HK-2 (cell line): Measurements from ENCODE around the gene GLP1R.

ENCODE experiments used
- DNase-seq: peaks from one replicate; pipeline ENCODE4 v3.0.0-alpha.2; 2018; ENCODE audit not compliant: unreplicated experiment

GLP1R gene

DNA sequence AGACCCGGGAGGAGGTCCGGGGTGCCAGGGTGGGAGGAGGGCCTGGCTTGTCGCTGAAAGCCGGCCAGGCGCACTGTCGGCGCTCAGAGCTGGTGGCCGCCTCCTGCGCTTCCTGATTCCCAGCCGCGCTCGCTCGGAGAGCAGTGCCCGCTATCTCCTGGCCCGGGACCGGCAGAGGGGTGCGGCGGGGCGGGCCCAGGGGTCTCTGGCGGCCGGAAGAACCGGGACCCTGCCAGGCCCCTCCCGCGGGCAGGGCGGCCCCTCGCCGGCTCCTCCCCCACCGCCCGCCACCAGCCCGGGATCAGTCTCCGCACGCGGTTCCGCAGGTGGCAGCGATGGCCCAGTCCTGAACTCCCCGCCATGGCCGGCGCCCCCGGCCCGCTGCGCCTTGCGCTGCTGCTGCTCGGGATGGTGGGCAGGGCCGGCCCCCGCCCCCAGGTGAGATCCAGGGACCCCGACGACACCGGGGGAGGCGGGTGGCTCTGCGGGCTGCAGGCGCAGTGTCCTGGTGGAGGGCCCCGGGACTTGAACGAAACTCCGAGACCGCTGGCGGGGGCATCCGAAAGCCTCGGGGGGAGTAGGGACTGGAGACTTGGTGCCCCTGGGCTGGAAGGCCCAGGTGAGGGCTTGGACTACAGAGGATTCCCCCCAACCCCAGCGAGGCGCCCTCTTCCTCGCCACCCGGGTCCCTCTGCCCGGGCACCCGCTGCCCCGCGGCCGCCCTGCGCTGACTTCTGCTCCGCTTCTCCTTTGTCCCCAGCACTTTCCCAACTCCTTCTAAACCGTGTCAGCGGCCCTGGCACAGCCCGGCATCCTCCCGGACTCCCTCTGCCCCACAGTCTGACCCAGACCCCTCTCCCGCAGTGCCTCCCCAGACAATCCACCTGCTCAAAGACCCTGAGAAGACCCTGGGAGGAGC lies at the start of gene GLP1R:
GLP1R (plus strand) TSS at position 301 of the 919 bp plus-strand sequence; CDS start at position 361, 60 bp downstream.
- no peak for DNase-seq

DNA sequence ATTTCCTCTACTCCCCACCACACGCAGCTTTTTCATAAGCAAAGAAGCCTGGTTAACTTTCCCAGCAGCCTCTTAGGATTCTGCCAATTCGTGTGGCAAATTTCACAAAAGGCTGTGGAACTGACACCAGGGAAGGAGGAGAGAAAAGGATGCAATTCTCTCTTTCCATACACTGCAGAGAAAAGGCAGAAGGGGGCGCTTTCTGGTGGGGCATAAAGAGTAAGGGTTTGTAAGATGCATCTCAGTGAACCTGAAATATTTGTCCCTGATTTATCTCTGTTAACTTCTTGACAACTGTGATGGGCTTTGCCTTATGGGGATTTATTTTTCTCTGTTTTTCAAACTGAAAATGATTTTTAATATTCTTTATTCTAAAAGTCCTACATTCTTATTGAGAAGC lies 45.5 kb upstream of the GLP1R start:
- DNase-seq: no peak

DNA sequence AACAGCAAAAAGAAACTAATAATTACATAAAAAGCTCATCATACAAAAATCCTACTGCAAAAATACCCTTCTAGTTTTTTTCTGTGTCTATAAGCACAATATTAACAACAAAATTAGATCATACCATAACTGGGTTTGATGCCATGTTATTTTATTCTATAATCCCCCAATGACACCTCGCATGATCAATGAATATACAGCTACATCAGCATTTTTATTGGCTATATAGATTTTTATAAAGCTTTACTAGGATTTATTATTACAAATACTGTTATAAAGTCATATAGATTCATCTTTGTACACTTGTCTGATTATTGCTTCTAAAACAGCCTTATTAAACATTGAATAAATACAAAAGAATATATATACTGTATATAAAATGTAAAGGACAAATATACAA lies 45.1 kb upstream of the GLP1R start:
- no peak for DNase-seq

DNA sequence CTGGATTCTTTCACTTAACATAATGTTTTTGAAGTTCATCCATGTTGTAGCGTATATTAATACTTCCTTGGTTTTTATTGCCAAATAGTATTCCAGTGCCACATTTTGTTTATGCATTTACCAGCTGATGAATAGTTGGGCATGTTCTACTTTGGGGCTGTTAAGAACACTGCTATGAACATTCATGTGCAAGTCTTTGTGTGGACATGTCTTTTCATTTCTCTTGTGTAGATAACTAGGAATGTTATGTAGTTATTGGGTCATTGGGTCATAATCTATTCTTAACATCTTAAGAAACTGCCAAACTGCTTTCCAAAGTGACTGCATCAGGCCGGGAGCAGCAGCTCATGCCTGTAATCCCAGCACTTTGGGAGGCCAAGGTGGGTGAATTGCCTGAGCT lies 43.8 kb upstream of the GLP1R start:
- DNase-seq: no peak

DNA sequence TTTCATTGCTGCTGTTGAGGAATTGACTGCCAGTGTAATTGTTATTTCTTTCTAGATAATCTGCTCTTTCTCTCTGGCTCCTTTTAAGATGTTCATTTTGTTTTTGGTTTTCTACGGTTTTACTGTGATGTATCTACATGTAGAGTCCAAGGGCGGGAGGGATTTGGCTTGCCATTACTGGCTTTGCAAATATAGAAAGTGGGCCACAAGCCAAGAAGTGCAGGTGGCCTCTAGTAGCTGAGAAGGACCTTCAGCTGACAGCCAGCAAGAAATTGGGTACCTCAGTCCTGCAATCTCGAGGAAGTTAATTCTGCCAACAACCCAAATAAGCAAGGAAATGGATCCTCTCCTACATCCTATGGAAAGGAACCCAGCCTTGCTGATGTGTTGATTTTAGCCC lies 42.8 kb upstream of the GLP1R start:
- no peak for DNase-seq

DNA sequence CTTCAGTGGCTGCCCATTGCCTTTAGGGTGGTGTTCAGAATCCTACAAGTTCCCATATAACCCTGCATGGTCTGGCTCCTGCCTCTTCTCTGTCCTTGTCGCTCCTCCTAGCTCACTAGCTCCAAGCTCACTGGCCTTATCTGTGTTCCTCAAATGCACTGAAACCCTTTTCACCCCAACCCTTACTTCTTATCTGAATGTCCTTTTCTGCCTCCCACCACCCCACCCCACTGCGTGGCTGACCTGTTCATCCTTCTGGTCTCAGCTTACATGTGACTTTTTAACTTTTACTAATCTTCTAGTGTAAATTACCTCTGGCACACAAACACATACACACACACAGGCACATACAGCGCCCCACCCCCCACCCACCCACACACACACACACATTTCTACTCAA lies 41.0 kb upstream of the GLP1R start:
- no peak for DNase-seq

DNA sequence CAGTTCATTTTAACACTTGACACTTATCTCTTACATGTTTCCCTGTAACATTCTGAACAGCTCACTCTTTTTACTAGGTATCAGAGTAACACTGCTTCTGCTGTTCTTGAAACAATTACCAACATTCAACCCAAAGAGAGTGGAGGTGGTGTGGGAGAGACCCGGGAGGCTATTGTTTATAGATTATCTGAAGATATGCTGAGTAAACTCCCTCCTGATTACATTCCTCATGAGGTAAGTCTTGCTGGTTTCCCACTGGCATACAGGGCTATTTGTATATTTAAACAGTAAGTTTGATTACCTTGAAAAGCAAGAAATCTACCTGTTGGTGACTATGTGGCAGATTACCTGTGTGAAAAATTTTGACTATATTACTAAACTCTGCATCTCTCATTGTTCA lies 39.8 kb upstream of the GLP1R start:
- DNase-seq: no peak

DNA sequence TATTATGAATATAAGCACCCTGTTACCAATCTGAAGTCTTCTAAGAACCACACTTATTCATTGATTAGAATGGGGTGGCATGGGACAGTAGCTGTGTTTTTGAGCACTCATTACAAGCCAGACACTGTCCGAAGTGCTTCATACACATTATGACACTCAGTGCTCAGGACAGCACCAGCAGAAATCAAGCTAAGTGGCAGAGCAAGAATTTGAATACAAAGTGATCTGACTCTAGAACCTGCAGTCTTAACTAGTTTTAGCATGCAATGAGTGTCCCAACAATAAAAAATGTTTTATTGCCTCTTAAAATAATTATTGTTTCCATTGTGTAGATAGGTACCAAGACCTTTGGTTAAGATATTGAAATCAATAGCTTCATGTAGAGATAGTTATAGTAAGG lies 39.1 kb upstream of the GLP1R start:
- DNase-seq: no peak

DNA sequence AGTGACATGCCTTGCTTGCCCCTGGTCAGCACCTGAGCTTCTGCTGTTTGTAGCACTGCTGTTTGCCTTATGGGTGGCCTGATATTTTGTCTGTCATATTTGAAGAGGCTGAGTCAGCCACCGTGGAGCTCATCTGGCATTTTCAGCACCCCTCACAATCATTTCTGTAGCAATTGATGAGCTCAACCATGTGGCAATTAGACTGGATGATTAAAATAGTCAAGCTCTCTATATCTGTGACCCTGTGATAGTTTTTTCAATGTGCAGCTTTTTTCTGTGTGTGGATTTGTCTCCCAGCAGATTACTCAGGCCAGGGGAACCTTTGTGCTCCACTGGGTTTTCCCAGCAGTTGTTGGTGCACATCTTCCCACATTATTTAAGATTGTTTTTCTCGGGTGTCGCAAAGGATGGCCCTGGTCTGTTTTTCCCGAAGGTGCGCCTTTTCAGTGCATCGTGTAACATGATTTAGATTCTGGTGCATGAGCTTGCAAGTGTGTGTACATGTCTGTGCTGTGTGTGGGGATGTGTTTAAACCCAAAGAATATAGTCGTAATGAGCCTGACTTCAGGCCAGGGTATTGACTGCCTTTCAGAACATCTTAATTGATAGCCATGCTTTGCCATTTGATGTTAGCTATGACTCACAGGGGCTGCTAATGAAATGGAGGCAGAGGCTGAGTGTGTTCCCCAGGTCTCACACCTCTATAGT lies 31.6 kb upstream of the GLP1R start:
- DNase-seq: no peak

DNA sequence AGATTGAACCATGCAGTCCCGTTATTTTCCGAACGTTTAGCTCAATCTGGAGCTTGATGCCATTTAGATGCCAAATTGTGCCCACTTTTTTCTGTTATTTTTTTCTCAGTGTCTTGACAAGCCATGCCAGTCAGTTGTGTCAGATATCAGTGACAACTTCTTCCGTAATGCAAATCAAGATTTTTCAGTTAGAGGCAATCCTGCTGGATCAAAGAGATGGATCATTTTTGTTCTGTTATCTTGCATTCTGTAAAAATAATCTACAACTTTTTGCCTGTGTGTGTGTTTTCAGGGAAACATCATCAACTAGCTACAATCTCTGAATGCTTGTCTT lies 31.1 kb upstream of the GLP1R start:
- no peak for DNase-seq

DNA sequence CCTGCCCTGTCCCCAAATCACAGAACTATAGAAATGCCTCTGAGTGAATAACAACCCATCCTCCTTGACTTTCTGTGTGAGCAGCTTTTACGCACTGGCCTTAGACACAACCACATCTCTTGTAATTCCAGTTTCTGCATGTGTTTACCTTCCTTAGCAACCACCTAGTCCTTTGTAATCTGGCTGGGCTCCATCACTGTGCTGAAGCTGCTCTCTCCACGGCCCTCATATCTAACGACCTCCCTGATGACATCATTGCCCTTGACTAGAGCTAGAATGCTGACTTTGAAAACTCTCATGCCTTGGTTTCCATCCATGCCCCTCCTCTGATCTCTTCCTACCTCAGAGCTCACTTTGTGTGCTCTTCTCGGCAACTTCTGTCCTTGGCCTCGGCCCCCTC lies 30.5 kb upstream of the GLP1R start:
- no peak for DNase-seq

DNA sequence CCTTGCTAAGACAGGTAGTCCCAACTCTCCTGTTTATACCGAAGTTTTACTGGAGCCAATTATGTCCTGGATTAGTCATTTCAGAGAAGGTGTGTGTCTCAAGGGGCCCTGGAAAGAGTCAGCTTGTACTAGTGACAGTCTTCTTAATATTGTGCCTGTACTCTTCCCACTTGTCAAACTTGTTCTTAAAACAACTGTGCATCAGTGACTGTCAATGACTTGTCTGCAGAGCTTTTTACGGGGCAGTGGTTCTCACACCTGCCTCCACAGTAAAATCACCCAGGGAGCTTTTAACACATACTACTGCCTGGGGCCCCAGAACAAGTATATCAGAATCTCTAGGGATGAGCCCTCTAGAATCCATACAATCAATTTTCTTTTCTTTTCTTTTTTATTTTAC lies 28.4 kb upstream of the GLP1R start:
- DNase-seq: no peak

DNA sequence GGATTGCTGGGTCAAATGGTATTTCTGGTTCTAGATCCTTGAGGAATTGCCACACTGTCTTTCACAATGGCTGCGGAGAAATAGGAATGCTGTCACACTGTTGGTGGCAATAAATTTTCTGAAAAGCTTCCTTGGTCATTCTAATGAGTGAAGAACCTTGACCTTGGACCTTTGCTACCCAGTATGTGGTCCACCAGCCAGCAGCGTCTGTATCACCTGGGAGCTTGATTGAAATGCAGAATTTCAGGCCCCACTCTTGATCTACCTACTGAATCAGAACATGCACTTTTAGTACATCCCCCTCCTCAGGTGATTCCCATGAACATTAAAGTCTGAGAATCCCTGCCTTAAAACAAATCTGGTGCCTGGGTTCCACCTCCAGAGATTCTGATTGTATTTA lies 27.5 kb upstream of the GLP1R start:
- no peak for DNase-seq

DNA sequence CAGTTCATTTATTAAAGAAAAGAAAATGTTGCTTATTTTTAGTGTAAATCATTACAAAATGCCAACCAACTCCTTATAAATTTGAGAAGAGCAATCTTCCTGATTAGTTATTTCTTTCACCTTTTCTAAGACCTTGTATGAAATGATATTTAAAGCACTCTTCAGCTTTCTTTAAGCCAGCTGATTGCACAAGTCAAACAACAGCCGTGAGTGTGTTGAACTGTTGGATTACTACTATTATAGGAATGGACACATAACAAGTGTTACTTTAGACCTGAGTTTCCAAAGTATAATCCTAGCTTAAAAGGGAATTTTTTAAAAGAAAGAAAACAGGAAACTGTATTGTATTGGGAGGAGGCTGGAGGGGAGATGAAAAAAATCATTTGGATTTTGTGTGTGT lies 26.8 kb upstream of the GLP1R start:
- no peak for DNase-seq

DNA sequence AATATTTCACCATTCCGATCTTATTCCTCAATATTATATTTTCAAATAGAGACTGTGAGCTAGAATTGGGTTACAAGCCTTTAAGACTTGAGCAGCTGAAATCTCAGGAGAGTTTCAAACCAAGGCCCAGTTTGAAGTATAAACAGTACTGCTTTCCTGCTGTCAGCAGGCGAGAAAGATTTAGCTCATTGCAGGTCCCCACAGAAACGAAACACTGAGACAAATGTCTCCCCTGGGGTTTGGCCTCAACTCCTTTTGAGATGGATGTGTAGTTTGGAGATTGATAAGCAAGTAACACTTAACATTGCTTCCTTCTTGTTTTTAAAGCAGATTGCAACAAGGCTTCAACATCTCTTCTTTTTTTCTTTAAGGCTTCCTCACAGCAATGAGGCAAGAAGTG lies 22.4 kb upstream of the GLP1R start:
- no peak for DNase-seq

DNA sequence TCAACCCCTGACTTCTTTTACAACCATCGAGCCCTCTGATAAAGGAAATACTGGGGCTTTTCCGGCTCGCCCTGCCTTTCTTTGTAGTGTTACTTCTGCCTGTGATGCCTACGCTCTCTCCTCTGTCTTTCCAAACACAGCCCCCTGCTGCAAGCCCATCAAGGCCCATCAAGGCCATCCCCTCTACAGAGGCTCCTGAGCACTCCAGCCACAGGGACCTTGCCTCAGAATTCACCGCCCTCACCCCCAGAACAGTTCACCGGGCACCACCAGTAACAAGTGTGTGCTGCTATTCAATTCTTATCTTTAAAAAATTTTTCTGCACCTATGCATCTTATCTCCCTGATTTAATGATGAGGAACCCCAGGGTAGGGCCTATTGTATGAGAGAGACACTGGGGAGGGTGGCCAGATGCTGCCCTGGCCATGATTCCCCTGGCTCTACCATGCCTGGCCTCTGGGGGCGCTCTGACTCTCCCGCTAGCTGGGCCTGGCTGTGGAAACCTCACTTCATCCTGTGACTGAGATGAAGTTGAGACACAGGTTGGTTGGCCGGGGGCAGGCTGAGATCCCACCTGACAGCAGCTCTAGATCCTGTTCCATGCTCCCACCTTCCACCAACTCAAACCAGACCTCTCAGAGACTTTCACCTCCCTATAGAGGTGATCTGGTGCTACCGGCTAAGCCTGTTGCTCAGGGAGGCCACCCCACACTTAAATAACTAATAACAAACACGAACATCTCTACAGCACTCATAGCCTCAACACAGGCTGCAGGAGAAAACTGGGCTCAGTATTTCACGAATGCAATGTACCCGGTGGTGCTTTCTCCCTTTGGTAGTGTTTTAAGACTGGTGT lies 19.2 kb upstream of the GLP1R start:
- peak; percentile 50 for DNase-seq

DNA sequence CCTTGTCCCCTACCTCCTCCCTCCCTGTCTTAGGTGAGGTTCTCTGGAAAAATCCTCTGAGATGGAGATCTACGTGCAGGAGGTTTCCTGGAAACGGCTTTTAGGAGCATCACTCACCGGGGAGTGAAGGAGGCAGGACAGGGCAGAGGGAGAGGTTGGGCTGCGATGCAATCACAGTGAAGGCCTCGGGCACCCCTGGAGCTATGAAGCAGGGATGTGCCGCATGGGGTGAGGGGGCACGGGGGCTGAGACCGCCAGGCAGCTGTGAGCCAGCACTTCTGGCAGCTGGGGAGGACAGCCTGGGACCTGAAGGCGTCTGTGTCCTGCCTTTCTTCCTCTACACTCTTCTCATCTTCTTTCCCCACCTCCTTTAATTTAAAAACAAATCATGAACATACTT lies 12.9 kb upstream of the GLP1R start:
- DNase-seq: no peak

DNA sequence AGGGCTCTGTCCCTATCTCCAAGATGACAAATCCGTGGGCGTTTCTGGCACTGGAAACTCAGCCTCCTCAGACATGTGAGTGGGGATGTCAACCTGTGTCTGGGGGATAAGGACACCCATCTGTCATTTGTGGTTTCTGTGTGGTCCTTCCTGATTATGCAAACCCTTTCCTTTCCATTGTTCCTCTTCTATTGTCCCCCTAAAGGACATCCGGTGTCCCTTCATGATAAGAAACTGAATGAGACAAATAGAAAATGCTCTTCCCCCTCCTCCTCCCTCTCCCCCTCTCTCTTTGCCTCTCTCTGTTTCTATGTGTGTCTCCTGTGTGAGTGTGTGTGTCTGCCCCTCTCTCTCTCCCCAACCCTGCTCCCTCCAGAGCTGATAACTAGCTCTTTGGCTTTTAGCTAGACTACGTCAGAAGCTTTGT lies 11.5 kb upstream of the GLP1R start:
- no peak for DNase-seq

DNA sequence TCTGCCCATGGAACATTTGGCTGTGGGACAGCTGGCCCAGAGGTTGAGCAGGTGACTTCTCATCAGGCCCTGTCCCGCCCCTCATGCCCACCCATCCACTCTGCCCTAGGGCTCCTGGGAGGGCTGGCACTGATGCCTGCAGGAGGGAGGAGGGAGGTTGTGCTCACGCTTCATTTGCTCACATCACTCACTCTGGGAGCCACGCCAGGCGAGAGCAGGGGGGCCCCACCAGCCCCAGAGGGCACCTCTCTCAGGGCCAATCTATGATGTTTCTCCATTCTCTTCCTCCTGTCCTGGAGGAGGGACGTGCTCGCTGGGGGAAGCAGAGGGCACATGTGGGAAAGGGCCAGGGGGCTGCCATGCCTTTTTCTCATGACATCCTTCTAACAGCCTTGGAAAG lies 10.9 kb upstream of the GLP1R start:
- no peak for DNase-seq

DNA sequence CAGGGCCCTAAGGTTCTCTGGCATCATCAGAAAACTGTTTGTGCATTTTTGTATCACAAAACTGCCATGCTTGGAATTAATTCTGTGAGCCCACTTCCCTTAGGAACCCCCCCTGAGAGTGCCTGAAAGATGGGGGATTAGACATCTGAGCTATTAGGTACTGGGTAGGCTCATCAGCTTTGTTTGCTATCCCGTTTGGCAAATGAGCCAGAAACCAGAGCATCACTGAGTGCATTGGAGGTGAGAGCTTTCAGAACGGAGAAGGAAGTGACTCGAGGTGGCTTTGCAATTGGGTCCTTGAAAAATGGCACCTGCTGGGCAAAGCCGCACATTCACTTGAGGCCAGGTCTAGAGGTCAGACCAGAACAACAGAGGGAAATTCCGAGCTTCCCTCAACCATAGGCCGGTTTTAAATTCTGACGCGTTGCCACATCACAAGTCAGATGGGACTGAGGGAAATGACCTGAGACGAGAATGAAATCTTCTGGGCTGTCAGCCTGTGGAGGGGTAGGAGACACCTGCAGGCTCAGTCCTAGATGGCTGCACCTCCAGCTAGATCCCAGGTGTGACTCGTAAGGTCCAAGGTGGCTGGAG lies 8.4 kb upstream of the GLP1R start:
- no peak for DNase-seq

DNA sequence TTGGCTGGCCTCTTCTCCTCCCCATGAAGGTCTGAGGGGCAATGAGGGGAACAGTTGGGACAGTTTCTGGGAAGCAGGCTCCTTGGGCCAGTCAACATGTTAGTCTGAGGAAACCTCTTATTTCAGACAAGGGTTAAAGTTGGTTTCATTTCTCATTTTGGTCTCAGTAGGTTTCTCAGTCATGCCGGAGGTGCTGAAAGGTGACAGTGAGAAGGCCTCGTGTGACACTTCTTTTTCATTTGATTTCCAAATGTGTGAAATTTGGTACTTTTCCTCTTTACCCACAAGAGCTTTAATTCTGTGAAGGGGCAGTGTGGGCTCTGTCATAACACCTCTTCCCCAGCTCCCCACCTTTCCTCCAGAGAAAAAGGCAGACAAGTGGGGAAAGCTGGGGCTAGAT lies 7.5 kb upstream of the GLP1R start:
- no peak for DNase-seq

DNA sequence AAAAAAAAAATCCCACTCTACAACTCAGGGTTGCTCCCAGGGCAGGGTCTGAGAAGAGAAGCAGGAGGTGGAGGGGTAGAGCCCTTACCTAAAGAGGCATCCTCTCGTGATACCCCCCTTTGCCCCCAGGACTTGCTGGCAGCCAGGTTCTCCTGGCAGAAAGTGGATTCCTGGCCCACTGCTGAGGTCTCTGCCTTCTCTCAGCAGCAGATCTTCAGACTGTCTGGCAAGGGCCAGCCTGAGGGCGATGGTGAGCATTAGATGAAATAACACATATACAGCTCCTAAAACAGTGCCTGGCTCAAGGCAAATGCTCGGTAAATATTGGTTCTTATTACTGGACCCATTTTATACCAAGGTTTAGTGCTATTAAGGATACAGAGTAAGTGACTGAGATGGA lies 4.8 kb upstream of the GLP1R start:
- no peak for DNase-seq
